Measurements from ENCODE around the gene SCRT2.

GRCh38 chr20:699342-699741, 23.7 kb upstream of the SCRT2 start:
- no peak for TF ChIP-seq CTCF (IDR thresholded peaks at IDR 0.05)
- no peak for TF ChIP-seq POLR2A (IDR thresholded peaks at IDR 0.05; ENCODE audit: low read depth)

Data from esophagus muscularis mucosa (tissue), 3 donors.